Germinal center (tissue), 1 donor: Measurements from ENCODE around the gene ECE1.

Source experiments
- DNase-seq: peaks from one replicate; pipeline ENCODE4 v3.0.0; 2012; ENCODE audit warnings: mixed read lengths, low spot score

ECE1 gene

DNA sequence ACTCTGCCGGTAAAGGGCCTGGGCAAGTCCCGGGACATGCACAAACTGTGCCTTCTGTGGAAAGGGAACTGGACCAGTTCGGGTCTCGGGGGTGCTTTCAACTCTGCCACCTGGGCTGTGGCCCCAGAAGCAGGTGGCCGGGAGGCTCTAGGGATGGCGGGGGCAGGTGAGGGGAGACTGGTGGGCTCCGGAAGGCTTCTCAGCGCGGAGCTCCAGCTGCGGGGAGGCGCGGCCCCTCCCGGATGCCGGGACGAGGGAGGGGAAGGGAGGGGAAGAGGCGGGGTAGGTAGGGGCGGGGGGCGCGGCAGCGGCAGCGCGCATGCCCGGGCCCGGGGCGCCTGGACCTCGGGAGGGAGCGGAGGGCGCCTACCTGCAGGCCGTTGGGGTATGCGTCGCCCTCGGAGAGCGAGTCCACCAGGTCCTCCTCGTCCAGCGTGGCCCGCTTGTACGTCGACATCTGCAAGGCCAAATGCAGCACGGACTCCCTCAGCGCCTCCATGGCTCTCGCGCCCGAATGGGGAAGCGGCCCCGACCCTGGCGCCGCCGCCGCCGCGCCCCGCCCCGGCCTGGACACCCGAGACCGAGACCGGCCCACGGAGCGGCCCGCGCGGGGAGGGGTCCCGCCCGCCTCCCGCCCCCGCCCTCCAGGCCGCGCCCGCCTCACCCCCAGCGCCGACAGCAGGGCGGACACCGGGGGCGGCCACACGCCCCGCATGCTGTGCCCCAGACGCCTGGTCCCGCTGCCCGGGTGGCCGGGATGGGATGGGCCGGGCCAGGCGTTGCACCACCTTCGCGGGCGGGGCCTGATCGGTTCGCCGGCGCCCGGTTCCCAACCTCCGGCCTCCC lies at the start of gene ECE1:
ECE1 (minus strand) TSS at position 764 of the 846 bp plus-strand sequence; CDS start at position 715, 49 bp downstream.
- DNase-seq, result peak; percentile 51

DNA sequence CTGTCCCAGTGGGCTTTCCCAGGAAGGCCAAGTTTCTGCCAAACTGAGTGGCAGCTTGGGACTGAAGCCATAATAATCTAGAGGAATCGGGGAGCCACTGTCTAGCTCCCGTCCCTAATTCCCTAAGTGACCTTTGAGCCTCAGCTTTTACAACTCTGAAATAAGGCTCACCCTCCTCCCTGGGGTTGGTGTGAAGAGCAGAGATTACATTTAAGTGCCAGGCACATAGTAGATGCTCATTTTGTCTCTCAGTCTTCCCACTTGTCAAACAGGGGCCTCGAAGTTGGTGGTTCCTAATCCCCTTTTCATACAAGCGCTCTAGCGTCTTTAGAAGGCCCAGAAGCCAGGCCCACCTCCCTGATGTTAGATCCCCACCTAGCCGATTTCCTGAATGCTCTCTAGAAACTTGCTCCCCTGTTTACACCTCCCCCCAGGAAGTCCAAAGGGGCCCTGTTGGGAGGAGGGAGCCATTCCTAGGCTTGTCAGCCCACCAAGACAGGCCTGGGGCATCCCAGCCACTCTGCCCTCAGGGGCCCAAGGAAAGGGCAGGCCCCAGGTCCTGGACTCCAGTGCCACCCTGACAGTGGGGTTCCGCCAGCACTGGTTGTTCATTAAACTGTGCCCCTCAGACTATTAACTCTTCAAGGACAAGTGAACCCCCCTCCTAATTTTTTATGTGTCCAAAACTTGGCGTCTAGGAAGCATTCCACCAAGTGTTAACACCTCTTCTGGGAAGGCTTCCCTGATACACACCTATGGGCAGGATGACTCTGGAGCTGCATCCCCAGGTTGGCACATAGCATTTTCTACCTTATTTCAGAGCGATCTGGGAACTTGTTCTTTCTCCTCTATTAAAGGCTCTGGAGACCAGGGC lies 49.3 kb upstream of the ECE1 start:
- DNase-seq, result no peak

DNA sequence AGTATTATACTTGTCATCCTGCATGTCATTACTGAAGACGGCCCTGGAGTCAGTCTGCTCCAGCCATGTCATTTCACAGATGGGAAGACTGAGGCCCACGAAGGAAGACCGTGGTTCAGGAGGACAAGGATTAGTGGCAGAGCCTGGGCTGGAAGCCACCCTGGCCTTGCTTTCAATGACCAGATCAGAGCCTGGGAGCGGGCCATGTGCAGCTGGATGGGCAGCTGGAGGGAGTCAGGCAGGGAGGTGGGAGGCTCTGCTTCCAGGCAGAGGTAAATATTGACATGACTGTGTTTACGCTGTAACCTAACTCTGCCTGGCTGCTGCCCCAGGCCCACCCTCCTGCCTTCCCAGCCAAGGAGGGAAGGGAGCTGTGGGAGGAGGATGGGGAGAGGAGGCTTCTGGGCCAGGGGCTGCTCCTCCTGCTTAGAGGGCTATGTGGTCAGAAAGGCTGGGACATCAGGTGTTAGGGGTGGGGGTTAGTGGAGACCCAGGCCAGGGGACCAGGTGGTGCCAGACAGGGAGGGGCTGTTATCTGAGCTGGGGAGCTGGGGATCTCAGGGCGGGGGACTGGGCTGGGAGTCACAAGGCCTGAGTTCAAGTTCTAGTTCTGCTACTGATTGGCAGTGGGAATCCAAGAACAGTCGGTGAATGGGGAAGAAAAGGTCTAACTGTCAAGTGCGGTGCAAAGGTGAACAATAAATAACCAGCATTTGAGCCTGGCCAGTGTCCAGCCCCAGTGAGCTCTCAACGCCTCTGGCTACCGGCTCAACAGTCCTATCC lies 48.5 kb upstream of the ECE1 start:
- DNase-seq, result no peak

DNA sequence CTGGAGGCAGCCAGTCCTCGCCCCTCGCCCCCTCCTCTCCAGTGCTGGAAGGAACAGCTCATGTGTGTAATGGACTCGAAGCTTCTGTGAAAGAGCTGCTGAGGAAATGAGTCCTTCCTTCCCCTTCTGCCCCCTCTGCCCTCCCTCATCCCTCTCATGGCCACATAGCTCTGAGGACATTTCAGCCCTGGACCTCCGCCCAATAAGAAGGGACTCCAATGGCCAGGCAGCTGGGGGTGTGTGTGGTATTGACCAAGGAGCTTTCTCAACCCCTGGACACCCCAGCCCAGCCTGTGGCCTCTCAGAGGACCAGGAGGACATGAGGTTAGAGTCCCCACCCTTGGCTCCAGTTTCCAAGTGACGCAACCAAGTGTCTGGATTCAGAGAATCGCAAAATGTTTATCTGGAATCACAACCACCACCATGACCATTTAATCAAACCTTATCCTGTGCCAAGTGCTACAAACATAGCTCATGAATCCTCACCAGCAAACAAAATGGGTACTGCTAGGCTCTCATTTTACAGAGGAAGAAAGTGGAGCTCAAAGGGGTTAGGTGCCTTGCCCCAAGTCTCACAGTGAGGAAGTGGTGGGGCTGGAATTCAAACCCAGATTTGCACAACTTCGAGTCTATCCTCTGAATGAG lies 47.8 kb upstream of the ECE1 start:
- DNase-seq, result no peak

DNA sequence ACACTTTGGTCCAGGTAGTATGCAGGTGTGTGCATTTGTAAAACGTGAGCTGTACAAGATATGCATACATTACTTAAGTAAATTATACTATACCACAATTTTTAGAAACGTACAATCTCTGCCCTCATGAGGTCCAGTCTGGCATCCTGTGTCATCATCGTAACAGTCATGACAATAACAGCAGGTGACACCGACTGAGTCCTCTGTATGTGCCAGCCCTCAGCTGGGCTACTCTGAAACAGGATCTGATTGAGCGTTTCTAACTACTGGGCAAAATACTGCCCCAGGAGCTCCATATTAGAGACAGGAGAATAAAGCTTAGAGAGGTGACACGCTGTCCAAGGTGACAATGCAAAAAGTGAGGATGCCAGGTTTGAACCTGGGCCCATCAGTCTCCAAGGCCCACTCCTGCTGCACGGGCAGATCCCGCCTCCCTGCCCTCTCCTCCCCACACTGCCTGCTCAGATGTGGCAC lies 47.2 kb upstream of the ECE1 start:
- DNase-seq, result no peak

DNA sequence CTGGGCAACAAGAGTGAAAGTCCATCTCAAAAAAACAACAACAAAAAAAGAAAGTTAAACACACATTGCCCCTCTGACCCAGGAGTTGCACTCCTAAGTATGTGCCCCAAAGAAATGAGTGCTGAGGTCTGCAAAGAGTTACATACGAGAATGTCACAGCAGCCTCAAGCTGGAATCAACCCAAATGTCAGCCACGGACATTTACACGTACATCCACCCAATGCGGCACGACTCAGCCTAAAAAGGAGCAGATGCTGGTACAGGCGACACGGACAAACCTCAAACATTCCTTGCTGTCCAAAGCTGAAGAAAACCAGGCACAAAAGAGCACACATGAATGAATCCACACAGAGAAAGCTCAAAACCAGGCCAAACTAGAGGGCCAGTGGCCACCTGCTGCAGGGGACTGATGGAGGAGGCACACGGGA lies 46.8 kb upstream of the ECE1 start:
- DNase-seq, result no peak

DNA sequence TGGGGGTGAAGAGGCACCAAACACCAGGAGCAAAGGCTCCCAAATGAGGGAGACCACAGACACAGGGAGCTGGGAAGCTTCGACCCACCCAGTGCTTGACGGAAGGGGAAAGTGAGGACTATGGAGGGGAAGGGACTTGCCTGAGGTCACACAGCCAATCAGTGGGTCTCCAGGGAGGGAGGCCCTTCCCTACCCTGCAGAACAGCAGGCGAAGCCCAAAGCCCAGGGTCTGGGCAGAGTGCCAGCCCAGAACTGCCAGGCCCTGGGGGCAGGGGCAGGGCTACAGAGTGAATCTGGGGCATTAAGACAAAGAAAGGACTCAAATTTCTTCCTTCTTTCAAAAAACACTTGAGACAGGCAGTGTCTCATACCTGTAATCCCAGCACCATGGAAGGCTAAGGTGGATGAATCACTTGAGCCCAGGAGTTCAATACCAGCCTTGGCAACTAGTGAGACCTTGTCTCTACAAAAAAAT lies 45.5 kb upstream of the ECE1 start:
- no peak for DNase-seq

DNA sequence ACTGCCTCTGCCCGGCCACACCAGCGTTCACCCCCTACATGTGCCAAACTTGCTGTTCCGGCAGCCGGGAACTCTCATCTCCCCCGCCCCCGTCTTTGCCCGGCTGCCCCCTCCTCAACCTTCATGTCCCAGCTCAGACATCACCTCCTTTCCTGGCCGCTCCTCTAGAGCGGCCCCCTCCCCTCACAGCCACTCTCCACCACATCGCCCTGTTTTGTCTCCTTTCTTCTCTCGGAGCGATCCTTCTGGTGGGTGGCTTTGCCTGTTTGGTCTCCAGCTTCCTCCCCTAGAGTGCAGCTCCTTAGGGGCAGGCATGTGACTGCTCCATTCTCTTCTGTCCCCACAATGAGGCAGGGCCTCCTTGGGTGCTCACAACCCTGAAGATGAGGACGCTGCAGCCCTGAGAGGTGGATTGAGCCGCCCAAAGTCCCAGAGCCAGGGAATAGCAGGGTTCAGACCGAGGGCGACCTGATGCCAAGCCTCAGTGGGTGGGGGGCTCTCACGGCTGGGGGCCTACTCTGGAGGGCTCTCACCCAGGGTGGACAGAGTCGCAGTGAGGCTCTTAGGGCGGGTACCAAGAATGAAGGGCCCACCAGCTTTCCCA lies 44.9 kb upstream of the ECE1 start:
- DNase-seq, result no peak

DNA sequence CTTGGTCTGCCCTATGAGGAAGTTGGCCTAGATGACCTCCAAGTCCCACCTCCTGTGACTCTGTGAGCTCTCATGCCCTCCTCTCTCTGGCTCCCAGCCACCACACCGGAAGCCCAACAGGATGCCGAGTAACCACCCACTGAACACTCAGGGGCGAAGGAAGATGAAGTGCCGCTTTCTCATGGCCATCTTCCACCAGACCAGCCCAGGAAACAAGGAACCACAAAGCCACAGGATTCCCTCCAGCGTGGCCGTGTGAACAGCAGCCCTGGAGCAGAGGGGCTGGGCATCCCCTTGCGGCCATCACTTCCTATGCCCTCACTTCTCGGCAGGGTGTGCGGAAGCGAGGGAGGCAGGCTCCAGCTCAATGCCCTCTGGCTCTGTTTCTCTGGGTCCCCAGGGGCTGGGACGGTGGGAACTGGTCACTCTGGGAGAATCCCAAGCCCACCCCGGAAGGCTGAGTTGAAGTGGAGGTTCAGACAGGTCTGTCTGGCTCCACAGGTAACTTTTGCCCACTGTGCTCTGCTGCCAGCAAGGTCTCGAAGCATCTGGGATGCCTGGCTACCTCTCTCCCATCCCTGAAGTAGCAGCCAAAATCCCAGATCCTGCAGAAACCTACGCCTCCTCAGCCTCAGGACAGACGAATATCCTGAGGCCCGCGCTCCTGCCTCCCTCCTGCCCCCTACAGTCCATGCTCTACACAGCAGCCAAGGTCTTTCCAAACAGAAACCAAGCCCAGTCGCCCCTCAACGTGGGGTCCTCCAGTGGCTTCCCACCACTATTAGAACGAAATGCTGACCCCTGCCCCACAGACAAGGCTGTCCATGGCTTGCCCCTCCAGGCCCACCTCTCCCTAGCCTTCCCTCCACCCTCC lies 44.2 kb upstream of the ECE1 start:
- DNase-seq, result peak; percentile 60

DNA sequence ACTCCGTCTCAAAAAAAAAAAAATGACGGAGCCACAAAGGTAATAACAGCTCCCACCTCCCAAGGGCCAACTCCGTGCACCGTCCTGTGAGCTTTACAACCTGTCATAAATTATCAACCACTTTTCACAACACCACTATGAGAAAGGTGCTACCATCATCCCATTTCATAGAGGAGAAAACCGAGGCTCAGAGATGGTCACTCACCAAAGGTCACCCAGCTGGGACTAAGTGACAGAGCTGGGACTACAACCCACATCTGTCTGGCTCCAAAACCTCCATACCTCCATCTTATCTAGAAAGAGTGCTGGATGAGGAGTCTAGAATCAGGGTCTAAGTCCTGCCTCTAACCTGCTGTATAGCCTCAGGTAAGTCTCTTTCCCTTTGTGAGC lies 43.6 kb upstream of the ECE1 start:
- DNase-seq, result no peak

DNA sequence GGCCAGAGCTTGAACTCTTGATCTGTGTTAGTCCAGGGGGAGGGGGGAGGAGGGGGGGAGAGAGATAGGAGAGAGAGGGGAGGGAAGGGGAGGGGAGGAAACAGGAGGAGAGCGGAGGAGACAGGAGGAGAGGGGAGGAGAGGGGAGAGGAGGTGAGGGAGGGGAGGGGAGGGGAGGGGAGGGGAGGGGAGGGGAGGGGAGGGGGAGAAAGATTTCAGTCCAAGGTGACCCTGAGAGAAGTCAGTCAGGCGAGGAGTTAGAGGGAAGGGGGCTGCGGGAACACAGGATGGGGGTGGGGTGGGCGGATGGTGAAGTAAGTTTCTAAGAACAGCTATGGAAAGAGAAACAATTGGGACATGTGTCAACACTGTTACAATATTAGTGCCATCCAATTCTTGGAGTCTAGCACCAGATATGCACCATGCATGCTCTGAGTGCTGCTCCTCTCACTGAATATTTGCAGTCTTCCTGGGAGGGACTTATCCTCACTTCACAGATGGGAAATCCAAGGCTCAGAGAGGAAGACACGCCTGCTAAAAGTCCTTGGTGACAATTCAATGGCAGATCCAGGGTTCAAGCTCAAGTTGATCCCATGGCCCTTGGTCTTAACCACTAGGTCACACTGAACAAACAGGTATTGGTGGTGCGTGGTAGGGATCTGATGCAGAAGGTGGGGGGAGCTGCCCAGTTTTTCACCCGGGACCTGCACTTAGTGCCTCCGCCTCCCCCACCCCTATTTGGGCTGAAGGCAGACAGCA lies 42.5 kb upstream of the ECE1 start:
- no peak for DNase-seq

DNA sequence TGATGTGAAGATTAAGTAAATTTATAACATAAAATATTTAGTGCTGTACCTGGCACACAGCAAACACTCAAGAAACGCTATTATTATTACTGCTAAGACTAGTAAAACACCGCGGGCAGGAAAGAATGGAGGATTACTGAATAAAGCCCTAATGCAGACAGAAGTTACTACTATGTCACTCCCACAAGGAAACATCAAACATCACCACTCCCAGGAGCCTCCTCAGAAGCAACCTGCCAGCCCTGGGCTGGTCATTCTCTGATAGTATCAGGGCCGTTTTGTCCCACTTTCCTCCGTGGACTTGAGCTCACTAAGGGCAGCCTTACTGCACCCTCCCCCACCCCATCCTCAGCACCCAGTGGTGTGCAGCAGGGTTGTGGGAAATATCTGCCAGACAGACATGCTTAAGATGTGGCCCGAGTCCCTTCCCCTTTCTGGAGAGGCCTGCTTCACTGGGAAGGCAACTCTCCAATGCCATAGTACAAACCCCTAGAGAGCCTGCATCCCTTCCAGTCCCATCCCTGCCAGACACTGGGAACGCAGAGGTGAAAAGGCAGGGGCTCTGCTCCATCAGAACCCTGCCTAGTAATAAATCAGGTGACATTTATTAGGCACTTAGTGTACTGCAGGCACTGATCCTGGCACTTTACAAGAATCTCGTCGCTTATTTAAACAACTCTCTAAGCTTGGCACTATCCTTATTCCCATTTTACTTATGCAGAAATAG lies 41.7 kb upstream of the ECE1 start:
- DNase-seq, result no peak

DNA sequence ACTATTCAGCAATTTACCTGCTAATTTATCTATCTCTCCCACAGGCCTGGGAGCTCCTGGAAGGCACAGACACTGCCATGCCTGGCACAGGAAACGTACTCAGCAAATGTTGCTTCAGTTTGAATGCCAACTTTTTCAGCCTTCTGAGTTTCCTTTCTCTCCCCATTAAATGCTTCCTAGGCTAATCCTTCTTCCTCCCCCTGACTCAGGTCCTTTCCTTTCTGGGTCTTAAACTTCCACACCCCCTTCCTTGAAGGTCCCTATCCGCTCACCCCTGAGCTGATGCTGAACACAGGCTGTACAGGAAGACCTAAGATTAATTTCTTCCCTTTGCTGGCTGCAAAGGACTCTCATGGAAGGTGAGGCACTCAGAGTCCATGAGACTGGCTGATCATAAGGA lies 40.3 kb upstream of the ECE1 start:
- DNase-seq, result no peak

DNA sequence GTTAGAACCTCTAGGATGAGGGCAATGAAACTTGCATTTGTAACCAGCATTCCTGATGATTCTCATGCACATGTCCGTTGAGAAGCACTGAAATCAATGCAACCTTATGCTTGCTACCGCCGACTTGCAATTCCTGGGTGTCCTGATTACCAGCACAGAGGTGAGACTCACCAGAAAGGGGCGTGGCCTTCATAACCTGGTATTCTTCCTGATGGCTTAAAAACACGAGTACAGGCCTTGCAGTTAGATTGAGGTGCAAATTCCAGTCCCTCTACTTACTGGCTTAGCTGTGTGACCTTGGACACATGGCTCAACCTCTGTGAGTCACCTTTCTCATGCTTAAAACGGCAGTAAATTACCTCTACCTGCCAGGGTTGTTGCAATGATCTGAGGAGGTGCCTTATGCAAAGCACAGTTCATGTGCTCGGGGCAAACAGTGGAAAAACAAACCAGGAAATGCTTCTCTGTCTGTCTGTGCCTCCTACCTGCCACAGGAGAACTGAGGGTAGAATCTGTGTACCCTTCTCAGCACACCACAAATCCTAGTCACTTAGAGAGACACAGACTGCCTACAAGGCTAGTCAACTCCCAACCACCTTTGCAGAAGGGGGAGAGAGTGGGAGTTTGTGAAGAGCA lies 39.1 kb upstream of the ECE1 start:
- peak; percentile 81 for DNase-seq

DNA sequence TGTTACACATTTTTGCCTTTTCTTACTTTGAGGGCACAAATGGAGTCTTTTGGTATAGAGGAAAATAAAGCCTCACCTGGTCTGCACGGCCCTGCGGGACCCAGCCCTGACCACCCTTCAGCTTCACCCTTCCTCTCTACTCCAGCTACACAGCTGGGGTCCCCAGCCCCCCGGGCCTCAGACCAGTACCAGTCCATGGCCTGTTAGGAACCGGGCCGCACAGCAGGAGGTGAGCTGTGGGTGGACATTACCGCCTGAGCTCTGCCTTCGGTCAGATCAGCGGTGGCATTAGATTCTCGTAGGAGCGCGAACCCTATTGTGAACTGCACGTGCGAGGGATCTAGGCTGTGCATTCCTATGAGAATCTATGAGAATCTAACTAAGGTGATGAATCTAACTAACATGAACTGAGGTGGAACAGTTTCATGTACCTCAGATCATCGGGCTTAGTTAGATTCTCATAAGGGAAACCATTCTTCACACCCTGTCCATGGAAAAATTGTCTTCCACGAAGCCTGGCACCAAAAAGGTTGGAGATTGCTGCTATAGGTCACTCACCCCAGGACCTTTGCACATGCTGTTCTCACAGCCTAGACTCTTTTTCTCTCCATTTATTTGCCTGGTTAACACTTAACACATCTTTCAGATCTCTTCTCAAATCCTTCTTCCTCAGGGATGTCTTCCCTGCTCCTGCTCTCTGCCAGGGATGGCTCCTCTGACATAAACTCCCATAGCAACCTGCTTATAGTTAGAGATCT lies 37.5 kb upstream of the ECE1 start:
- no peak for DNase-seq

DNA sequence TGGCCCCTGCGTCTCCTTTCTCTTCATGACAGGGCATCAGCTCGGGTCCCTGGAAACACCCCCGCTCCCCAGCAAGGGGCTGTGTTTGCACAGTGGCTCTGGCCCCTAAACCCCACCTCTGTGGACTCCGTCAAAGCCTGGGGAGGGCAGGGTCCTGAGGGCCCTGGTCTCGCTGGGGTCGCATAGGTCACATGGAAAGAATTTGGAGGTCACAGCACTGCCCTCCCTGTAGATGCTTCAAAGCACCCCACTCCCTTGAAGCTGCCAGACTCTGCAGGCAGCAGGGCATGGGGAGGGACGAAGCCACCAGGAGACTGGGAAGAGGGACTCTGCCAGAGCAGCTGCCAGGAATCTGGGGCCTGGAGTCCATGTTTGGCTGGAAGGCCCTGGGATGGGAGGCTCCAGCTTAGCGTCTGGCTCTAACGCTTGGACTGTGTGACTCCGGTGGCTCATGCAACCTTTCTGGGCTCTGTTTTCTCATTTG lies 36.6 kb upstream of the ECE1 start:
- no peak for DNase-seq

DNA sequence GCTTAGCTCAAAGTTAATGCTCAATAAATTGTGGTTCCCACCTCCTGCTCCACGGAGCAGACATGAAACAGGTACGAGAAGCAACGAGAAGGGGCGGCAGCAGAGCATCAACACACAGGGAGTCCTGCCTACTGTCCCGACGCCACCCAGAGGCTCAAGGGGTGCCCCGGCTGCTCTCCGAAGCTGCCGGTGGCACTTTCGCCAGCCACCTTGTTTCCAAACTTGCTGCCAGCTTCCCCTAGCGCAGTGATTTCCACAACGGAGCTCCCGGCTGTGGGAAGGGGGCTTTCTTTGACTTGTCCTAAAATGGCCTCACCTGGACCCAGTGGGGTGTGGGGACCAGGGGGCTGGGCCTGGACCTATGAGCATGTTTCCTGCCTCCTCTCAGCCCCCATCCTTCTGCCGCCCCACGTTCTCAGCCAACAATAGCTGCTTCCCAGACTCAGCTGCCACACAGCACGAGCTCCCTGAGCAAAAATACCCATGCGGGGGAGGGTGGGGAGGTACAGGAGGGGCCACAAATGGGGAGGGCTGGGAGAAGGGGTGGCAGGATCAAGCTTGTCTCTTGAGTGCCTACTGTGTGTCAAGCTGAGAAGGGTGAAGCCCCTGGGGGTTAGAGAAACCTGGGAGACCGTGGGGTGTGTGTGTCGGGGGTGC lies 35.6 kb upstream of the ECE1 start:
- DNase-seq, result no peak
